CD4-positive, alpha-beta T cell (primary cell): ENCODE data around the gene ZMAT2. TPM values are rescaled to one million over a fixed set of nuclear protein-coding genes. Genes with fewer than 3 reads are reported as not detected.

Source experiments
- ATAC-seq: fragments of 200-7000 bp; cut with Tn5 transposase; one replicate; pipeline ENCODE4 v1.10.0; 2022; ENCODE audit warnings: mild to moderate bottlenecking; ENCODE audit not compliant: poor library complexity
- CTCF ChIA-PET: fragments of 350-600 bp; sonication (Branson Sonifier 250); formaldehyde crosslinking; loops from one replicate; lab custom pipeline; 2021; ENCODE audit warnings: antibody characterized with exemption, inconsistent platforms; lab: Charles Lee
- POLR2A ChIA-PET: fragments of 350-600 bp; sonication (Branson Sonifier 250); formaldehyde crosslinking; loops from one replicate; lab custom pipeline; 2021; ENCODE audit warnings: antibody characterized with exemption, inconsistent platforms; lab: Charles Lee
- DNase-seq, 14 experiments: peaks; one replicate each; pipeline ENCODE4 v3.0.0-alpha.2; 2013 to 2020; ENCODE audit warnings: mixed read lengths in 2 of 14
- H3K27ac ChIP-seq, 2 donors: one replicate each; pipeline versions ENCODE4 v1.5.1 to v1.7.0; 2013; ENCODE audit warnings: low read length in 2 of 2, low read depth in 1 of 2, mild to moderate bottlenecking in 1 of 2
- H3K27me3 ChIP-seq, 2 experiments: 1 replicate in 1 of 2; 2 replicates in 1 of 2; pipeline versions ENCODE4 v1.6.1 to v1.7.0; 2013; ENCODE audit warnings: low read length in 2 of 2, control low read depth in 1 of 2, mild to moderate bottlenecking in 1 of 2, moderate library complexity in 1 of 2; ENCODE audit not compliant: insufficient read depth in 2 of 2, control insufficient read depth in 1 of 2
- H3K36me3 ChIP-seq: one replicate; pipeline ENCODE4 v1.6.1; 2013; ENCODE audit warnings: low read length, control low read depth; ENCODE audit not compliant: insufficient read depth
- H3K4me1 ChIP-seq: one replicate; pipeline ENCODE4 v1.6.1; 2013; ENCODE audit warnings: low read length, control low read depth; ENCODE audit not compliant: insufficient read depth
- H3K4me3 ChIP-seq: one replicate; pipeline ENCODE4 v1.5.1; 2013; ENCODE audit warnings: mild to moderate bottlenecking, low read length, moderate library complexity
- H3K9me3 ChIP-seq, 2 experiments: 1 replicate in 1 of 2; 2 replicates in 1 of 2; pipeline versions ENCODE4 v1.6.1 to v1.7.0; 2013; ENCODE audit warnings: low read length in 2 of 2, mild to moderate bottlenecking in 2 of 2, control low read depth in 1 of 2, moderate library complexity in 1 of 2; ENCODE audit not compliant: control insufficient read depth in 1 of 2, insufficient read depth in 1 of 2
- H3K27ac Mint-ChIP-seq: one replicate; pipeline ENCODE4 v1.8.0; 2020; ENCODE audit warnings: mixed read lengths
- H3K27me3 Mint-ChIP-seq: one replicate; pipeline ENCODE4 v1.8.0; 2021; ENCODE audit warnings: mixed read lengths
- H3K36me3 Mint-ChIP-seq: one replicate; pipeline ENCODE4 v1.8.0; 2021; ENCODE audit warnings: low read depth, mixed read lengths
- H3K4me1 Mint-ChIP-seq: one replicate; pipeline ENCODE4 v1.8.0; 2021; ENCODE audit warnings: low read depth, mixed read lengths
- H3K4me3 Mint-ChIP-seq: one replicate; pipeline ENCODE4 v1.8.0; 2020; ENCODE audit warnings: mild to moderate bottlenecking, mixed read lengths
- H3K9me3 Mint-ChIP-seq: one replicate; pipeline ENCODE4 v1.8.0; 2020; ENCODE audit warnings: mixed read lengths
- CTCF ChIP-seq: fragments of 200-600 bp; IDR thresholded peaks from one replicate; pipeline ENCODE4 v1.8.0; 2022; ENCODE audit warnings: antibody characterized with exemption, mild to moderate bottlenecking
- intact Hi-C, 2 experiments: fragments of 100-400 bp; cut with DNase I in 1 of 2; cut with micrococcal nuclease in 1 of 2; formaldehyde crosslinking; loops; one replicate each; pipeline versions ENCODE4 v1.15.1 to v1.9.0; 2023 to 2025; cut with DNase I, micrococcal nuclease
- total RNA-seq, 174 experiments: library from RNA in 2 of 174; stranded (reverse) in 2 of 174; gene quantifications; one replicate each; pipeline ENCODE4 v1.2.3 and lab custom pipeline; 2021 to 2026

ZMAT2 gene
- total RNA-seq, 2 experiments from 2014 or later, result 29.0 to 32.3 TPM

GRCh38 chr5:140733098-140733497 lies 32.9 kb downstream of the ZMAT2 start:
- peaks cover 15 to 19% of the 10 kb centered on the region in 2 experiments for H3K27me3 ChIP-seq
- Mint-ChIP-seq H3K27me3 (peaks cover 59% of the 10 kb centered on the region), H3K4me3 (no peak overlapping the region), H3K9me3 (no peaks in the 10 kb centered on the region), H3K4me1 (no peaks in the 10 kb centered on the region), H3K36me3 (no peaks in the 10 kb centered on the region), H3K27ac (no peak overlapping the region)
- no peak for TF ChIP-seq CTCF
- H3K4me1 ChIP-seq, result no peaks in the 10 kb centered on the region
- H3K9me3 ChIP-seq, result peaks cover 0 to 9% of the 10 kb centered on the region in 2 experiments
- POLR2A ChIA-PET, result no interaction called here
- ATAC-seq (no peak), DNase-seq (no peak)
- H3K27ac ChIP-seq, result no peak overlapping the region
- H3K36me3 ChIP-seq, result no peaks in the 10 kb centered on the region
- intact Hi-C loops, result no loop called here
- CTCF ChIA-PET, result no interaction called here
- H3K4me3 ChIP-seq, result no peak overlapping the region

- CTCF ChIA-PET, result no interaction called here
- H3K9me3 Mint-ChIP-seq, result no peaks in the 10 kb centered on the region
Measured at GRCh38 chr5:140734354-140734753, 34.1 kb downstream of the ZMAT2 start.

GRCh38 chr5:140737486-140737885 lies 37.2 kb downstream of the ZMAT2 start:
- H3K36me3 Mint-ChIP-seq, result peaks cover 6% of the 10 kb centered on the region
- no peak for TF ChIP-seq CTCF
- H3K27me3 Mint-ChIP-seq, result peaks cover 60% of the 10 kb centered on the region

More at GRCh38 chr5:140734354-140734753, 34.1 kb downstream of the ZMAT2 start:
- Mint-ChIP-seq H3K4me1 (no peaks in the 10 kb centered on the region), H3K27me3 (peaks cover 57% of the 10 kb centered on the region), H3K4me3 (no peak overlapping the region), H3K27ac (no peak overlapping the region), H3K36me3 (no peaks in the 10 kb centered on the region)
- no peak for TF ChIP-seq CTCF
- DNase-seq, result no peak
- peaks cover 15 to 19% of the 10 kb centered on the region in 2 experiments for H3K27me3 ChIP-seq
- no peaks in the 10 kb centered on the region for H3K4me1 ChIP-seq
- H3K4me3 ChIP-seq, result no peak overlapping the region
- H3K36me3 ChIP-seq, result no peaks in the 10 kb centered on the region
- no peak for ATAC-seq
- peaks cover 0 to 14% of the 10 kb centered on the region in 2 experiments for H3K9me3 ChIP-seq
- POLR2A ChIA-PET, result no interaction called here
- intact Hi-C loops, result no loop called here
- H3K27ac ChIP-seq, result no peak overlapping the region

More at GRCh38 chr5:140737486-140737885, 37.2 kb downstream of the ZMAT2 start:
- no peak for DNase-seq
- Histone ChIP-seq H3K4me1 (no peaks in the 10 kb centered on the region), H3K36me3 (no peaks in the 10 kb centered on the region), H3K27me3 (peaks cover 15 to 18% of the 10 kb centered on the region in 2 experiments), H3K9me3 (peaks cover 3 to 18% of the 10 kb centered on the region in 2 experiments), H3K27ac (no peak overlapping the region), H3K4me3 (no peak overlapping the region)
- no peak overlapping the region for H3K4me3 Mint-ChIP-seq
- H3K9me3 Mint-ChIP-seq, result peaks cover 7% of the 10 kb centered on the region
- ATAC-seq, result no peak
- intact Hi-C loops, result no loop called here
- no peak overlapping the region for H3K27ac Mint-ChIP-seq
- H3K4me1 Mint-ChIP-seq, result no peaks in the 10 kb centered on the region
- ChIA-PET CTCF (no interaction called here), POLR2A (no interaction called here)
